ENCODE measurements around the gene SUPT20H.

DNA sequence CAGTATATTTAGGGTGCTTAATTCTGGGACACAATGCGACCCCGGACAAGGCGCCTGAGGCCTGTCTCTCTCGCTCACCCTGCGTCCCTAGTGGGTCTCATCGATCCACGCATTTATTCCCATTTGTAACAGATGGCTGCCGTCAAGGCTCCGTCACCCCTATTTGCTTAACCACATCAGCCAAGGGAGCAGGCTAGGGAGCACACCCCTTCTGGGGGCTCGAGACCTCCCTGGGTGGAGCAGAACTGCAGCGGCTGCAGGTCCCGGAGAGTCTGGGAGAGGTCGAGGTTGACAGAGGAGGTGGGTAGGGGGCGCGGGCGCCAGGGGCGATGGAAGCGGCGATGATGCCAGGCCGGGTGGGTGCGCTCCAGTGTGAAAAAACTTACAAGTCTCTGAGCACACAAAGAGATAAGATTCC is 60.9 kb downstream of the SUPT20H start:
- TF ChIP-seq, protein P1, sequence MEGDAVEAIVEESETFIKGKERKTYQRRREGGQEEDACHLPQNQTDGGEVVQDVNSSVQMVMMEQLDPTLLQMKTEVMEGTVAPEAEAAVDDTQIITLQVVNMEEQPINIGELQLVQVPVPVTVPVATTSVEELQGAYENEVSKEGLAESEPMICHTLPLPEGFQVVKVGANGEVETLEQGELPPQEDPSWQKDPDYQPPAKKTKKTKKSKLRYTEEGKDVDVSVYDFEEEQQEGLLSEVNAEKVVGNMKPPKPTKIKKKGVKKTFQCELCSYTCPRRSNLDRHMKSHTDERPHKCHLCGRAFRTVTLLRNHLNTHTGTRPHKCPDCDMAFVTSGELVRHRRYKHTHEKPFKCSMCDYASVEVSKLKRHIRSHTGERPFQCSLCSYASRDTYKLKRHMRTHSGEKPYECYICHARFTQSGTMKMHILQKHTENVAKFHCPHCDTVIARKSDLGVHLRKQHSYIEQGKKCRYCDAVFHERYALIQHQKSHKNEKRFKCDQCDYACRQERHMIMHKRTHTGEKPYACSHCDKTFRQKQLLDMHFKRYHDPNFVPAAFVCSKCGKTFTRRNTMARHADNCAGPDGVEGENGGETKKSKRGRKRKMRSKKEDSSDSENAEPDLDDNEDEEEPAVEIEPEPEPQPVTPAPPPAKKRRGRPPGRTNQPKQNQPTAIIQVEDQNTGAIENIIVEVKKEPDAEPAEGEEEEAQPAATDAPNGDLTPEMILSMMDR (IDR thresholded peaks at IDR 0.05; ENCODE audit: insufficient read depth, low read length, poor library complexity, severe bottlenecking) = no peak
- TF ChIP-seq EZH2phosphoT487 (conservative IDR thresholded peaks at IDR 0.05; ENCODE audit: low read length) = no peak
